Loucy (cell line): ENCODE measurements around the gene TEX13D.

Source experiments
- CTCF ChIP-seq: fragments of 200-600 bp; sonication (generic); conservative IDR thresholded peaks from 2 replicates; pipeline ENCODE4 v1.5.1; 2014; ENCODE audit warnings: mild to moderate bottlenecking, antibody characterized with exemption, low read length
- EZH2phosphoT487 ChIP-seq: fragments of 200-600 bp; IDR thresholded peaks from 2 replicates; pipeline ENCODE4 v1.6.1; 2018; ENCODE audit warnings: antibody characterized with exemption, mild to moderate bottlenecking, moderate library complexity, borderline replicate concordance

DNA sequence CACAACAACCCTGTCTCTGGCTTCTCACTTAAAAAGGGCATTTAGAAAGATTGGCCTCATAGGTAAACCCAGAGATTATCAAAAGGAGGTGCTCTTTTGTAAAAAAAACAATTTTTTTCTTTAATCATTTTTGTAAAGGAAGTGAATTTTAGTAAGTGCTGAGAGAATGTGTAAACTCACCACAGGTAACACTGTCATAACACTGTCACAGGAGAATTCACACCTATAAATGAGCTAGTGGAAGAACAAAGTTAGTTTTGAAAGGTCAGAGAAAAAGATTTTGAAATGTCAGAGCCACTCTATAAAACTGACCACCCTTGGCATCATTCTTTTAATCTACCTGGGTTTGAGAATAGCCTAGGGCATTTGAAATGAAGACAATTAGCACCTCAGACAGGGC is 10.6 kb downstream of the TEX13D start:
- TF ChIP-seq CTCF, result no peak
- TF ChIP-seq EZH2phosphoT487, result no peak
